Measurements from ENCODE around the gene CA9. TPM values are rescaled to one million over a fixed set of nuclear protein-coding genes. Genes with fewer than 3 reads are reported as not detected.
A peak's percentile ranks its signal among the peaks of the same experiment; 100 is the strongest.

Gene CA9
- total RNA-seq, 1 experiment from 2014 or later, result 1.0 TPM

DNA sequence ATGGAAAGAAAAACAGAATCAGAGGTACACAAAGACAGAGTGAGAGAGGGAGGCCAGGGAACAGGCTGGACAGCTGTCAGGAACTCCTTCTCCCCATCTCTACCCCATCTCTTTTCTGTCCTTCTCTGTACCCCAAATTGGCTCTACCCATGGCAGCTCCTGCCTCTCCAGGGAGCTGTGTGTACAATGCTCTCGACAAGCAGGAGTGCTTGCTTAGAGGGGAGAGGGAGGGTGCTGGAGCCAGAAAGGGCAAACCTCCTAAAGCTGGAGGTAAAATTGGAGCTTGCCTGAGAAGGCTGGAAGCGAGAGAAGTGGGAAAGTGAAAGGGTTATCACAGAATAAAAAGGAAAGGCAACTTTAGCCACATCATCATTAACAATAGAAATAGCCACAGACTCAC is 9.6 kb downstream of the CA9 start:
- Mint-ChIP-seq H3K4me3 (no peak overlapping the region), H3K27ac (peak overlapping the region; percentile 20; the same call in 1 of the 2 replicates), H3K9me3 (no peaks in the 10 kb centered on the region), H3K36me3 (peaks cover 41% of the 10 kb centered on the region), H3K4me1 (peaks cover 19% of the 10 kb centered on the region), H3K27me3 (ENCODE audit: low read depth) (no peaks in the 10 kb centered on the region)
- ATAC-seq (no peak), DNase-seq (ENCODE audit: low spot score) (no peak)
- CTCF ChIA-PET, result interaction anchor here (1.3 to 1.4 kb wide), 2 partner anchors 13 to 49 kb away, joined by 3 to 5 read pairs; partner anchors contain the start of genes CREB3 and TLN1
- TF ChIP-seq NR3C1 (CRISPR knock-in tag; conservative IDR thresholded peaks at IDR 0.05; ENCODE audit: low read depth) (no peak), GABPB1 (CRISPR knock-in tag; IDR thresholded peaks at IDR 0.05) (no peak), SP1 (CRISPR knock-in tag; conservative IDR thresholded peaks at IDR 0.05) (no peak), GRHL2 (CRISPR knock-in tag; IDR thresholded peaks at IDR 0.05; ENCODE audit: insufficient replicate concordance, severe bottlenecking) (no peak), NR2C2 (CRISPR knock-in tag; IDR thresholded peaks at IDR 0.05) (no peak), ZBTB21 (CRISPR knock-in tag; IDR thresholded peaks at IDR 0.05; ENCODE audit: borderline replicate concordance) (no peak)
- TF ChIP-seq, protein P1, sequence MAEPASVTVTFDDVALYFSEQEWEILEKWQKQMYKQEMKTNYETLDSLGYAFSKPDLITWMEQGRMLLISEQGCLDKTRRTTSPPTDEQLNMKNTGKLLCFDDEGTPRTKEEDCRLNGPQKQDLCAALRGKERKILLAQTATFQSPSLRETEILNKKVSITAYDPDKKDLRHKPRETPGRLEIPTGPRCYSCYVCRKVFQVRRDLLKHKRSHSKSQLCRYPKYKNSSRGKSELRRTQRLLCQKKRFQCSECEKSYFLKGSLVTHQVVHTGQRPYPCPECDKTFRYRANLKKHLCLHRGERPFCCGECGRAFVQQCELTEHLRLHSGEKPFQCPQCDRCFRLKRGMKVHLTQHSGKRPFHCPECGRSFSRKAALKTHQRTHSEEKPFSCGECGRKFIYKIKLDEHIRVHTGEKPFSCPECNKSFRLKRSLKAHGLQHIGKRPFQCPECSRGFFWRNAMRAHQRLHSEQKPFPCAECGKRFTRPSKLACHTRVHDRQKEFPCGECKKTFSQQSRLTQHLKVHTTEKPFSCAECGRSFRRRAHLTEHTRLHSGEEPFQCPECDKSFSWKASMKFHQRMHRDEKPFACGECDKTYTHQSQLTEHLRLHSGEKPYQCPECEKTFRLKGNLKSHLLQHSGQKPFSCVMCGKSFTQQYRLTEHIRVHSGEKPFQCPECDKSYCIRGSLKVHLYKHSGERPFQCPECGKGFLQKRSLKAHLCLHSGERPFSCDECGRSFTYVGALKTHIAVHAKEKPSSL (CRISPR knock-in tag; conservative IDR thresholded peaks at IDR 0.05), result no peak
- TF ChIP-seq, protein P2, sequence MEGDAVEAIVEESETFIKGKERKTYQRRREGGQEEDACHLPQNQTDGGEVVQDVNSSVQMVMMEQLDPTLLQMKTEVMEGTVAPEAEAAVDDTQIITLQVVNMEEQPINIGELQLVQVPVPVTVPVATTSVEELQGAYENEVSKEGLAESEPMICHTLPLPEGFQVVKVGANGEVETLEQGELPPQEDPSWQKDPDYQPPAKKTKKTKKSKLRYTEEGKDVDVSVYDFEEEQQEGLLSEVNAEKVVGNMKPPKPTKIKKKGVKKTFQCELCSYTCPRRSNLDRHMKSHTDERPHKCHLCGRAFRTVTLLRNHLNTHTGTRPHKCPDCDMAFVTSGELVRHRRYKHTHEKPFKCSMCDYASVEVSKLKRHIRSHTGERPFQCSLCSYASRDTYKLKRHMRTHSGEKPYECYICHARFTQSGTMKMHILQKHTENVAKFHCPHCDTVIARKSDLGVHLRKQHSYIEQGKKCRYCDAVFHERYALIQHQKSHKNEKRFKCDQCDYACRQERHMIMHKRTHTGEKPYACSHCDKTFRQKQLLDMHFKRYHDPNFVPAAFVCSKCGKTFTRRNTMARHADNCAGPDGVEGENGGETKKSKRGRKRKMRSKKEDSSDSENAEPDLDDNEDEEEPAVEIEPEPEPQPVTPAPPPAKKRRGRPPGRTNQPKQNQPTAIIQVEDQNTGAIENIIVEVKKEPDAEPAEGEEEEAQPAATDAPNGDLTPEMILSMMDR (IDR thresholded peaks at IDR 0.05), result no peak
- TF ChIP-seq, protein P3, sequence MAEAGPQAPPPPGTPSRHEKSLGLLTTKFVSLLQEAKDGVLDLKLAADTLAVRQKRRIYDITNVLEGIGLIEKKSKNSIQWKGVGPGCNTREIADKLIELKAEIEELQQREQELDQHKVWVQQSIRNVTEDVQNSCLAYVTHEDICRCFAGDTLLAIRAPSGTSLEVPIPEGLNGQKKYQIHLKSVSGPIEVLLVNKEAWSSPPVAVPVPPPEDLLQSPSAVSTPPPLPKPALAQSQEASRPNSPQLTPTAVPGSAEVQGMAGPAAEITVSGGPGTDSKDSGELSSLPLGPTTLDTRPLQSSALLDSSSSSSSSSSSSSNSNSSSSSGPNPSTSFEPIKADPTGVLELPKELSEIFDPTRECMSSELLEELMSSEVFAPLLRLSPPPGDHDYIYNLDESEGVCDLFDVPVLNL (CRISPR knock-in tag; IDR thresholded peaks at IDR 0.05; ENCODE audit: borderline replicate concordance, low read depth), result no peak
- TF ChIP-seq, protein P4, sequence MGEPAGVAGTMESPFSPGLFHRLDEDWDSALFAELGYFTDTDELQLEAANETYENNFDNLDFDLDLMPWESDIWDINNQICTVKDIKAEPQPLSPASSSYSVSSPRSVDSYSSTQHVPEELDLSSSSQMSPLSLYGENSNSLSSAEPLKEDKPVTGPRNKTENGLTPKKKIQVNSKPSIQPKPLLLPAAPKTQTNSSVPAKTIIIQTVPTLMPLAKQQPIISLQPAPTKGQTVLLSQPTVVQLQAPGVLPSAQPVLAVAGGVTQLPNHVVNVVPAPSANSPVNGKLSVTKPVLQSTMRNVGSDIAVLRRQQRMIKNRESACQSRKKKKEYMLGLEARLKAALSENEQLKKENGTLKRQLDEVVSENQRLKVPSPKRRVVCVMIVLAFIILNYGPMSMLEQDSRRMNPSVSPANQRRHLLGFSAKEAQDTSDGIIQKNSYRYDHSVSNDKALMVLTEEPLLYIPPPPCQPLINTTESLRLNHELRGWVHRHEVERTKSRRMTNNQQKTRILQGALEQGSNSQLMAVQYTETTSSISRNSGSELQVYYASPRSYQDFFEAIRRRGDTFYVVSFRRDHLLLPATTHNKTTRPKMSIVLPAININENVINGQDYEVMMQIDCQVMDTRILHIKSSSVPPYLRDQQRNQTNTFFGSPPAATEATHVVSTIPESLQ (CRISPR knock-in tag; IDR thresholded peaks at IDR 0.05), result no peak
- TF ChIP-seq, protein P5, sequence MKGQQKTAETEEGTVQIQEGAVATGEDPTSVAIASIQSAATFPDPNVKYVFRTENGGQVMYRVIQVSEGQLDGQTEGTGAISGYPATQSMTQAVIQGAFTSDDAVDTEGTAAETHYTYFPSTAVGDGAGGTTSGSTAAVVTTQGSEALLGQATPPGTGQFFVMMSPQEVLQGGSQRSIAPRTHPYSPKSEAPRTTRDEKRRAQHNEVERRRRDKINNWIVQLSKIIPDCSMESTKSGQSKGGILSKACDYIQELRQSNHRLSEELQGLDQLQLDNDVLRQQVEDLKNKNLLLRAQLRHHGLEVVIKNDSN (CRISPR knock-in tag; IDR thresholded peaks at IDR 0.05), result no peak
- TF ChIP-seq, protein P6, sequence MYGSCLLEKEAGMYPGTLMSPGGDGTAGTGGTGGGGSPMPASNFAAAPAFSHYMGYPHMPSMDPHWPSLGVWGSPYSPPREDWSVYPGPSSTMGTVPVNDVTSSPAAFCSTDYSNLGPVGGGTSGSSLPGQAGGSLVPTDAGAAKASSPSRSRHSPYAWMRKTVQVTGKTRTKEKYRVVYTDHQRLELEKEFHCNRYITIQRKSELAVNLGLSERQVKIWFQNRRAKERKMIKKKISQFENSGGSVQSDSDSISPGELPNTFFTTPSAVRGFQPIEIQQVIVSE (CRISPR knock-in tag; IDR thresholded peaks at IDR 0.05; ENCODE audit: borderline replicate concordance), result no peak
- POLR2A ChIA-PET, result interaction anchor here (1.0 to 1.2 kb wide), 2 partner anchors 8 to 18 kb away, joined by 3 read pairs; partner anchors contain the start of gene ARHGEF39

DNA sequence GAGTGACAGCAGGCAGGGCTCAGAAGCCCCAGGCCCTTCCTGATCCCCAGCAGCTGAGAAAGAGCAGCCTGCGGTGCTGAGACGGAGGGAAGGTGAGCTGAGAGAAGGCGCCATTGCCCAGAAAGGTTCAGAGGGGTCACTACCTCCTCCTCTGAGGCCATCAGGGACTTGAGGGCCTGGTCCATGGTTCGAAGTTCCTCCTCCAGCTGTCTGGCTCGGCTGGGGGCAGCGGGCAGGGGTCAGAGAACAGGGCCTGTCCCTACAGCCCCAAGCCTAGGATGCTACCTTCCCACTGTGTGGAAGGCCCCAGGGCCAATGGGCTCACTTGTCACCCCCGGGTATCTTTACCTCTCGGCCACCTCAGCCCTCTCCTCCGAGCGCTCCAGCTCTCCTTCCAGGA is 11.2 kb downstream of the CA9 start:
- no peak for DNase-seq (ENCODE audit: low spot score)
- Mint-ChIP-seq H3K27me3 (ENCODE audit: low read depth) (no peaks in the 10 kb centered on the region), H3K9me3 (no peaks in the 10 kb centered on the region), H3K27ac (no peak overlapping the region), H3K4me1 (peaks cover 27% of the 10 kb centered on the region), H3K36me3 (peaks cover 41% of the 10 kb centered on the region), H3K4me3 (no peak overlapping the region)
- no peak for ATAC-seq
- CTCF ChIA-PET, result no interaction called here
- TF ChIP-seq ZNF396 (CRISPR knock-in tag; IDR thresholded peaks at IDR 0.05; ENCODE audit: borderline replicate concordance), result no peak
- TF ChIP-seq, protein P7, sequence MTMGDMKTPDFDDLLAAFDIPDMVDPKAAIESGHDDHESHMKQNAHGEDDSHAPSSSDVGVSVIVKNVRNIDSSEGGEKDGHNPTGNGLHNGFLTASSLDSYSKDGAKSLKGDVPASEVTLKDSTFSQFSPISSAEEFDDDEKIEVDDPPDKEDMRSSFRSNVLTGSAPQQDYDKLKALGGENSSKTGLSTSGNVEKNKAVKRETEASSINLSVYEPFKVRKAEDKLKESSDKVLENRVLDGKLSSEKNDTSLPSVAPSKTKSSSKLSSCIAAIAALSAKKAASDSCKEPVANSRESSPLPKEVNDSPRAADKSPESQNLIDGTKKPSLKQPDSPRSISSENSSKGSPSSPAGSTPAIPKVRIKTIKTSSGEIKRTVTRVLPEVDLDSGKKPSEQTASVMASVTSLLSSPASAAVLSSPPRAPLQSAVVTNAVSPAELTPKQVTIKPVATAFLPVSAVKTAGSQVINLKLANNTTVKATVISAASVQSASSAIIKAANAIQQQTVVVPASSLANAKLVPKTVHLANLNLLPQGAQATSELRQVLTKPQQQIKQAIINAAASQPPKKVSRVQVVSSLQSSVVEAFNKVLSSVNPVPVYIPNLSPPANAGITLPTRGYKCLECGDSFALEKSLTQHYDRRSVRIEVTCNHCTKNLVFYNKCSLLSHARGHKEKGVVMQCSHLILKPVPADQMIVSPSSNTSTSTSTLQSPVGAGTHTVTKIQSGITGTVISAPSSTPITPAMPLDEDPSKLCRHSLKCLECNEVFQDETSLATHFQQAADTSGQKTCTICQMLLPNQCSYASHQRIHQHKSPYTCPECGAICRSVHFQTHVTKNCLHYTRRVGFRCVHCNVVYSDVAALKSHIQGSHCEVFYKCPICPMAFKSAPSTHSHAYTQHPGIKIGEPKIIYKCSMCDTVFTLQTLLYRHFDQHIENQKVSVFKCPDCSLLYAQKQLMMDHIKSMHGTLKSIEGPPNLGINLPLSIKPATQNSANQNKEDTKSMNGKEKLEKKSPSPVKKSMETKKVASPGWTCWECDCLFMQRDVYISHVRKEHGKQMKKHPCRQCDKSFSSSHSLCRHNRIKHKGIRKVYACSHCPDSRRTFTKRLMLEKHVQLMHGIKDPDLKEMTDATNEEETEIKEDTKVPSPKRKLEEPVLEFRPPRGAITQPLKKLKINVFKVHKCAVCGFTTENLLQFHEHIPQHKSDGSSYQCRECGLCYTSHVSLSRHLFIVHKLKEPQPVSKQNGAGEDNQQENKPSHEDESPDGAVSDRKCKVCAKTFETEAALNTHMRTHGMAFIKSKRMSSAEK (CRISPR knock-in tag; IDR thresholded peaks at IDR 0.05; ENCODE audit: borderline replicate concordance), result no peak
- POLR2A ChIA-PET, result interaction anchor here (0.7 to 2.3 kb wide), 3 partner anchors 9 to 43 kb away, joined by 3 to 10 read pairs (median 3); no protein-coding TSS in a partner anchor

Data from WTC11 (cell line).